ENCODE data around the gene IPO4.

Gene IPO4

GRCh38 chr14:24195186-24196070, 6.8 kb upstream of the IPO4 start, which contains the start of gene TM9SF1:
Gene TM9SF1, minus strand, starts transcription at chr14:24195441. Its CDS starts 422 bp downstream, at chr14:24195019.
- H3K4me3 ChIP-seq (ENCODE audit: low read depth, low read length), result peak within 1 kb of the TSS; percentile 89
- DNase-seq (ENCODE audit: low read depth), result peak; percentile 96
- peak; percentile 66 for TF ChIP-seq POLR2A (IDR thresholded peaks at IDR 0.05; ENCODE audit: extremely low read depth, insufficient read length)
- peak; percentile 61 for TF ChIP-seq MYC (IDR thresholded peaks at IDR 0.05; ENCODE audit: low read depth, low read length)
- TF ChIP-seq MAX (IDR thresholded peaks at IDR 0.05; ENCODE audit: low read depth, low read length), result peak; percentile 15
- TF ChIP-seq CTCF (IDR thresholded peaks at IDR 0.05; ENCODE audit: low read depth, low read length), result no peak

GRCh38 chr14:24194873-24195185, 6.2 kb upstream of the IPO4 start:
- TF ChIP-seq MYC (IDR thresholded peaks at IDR 0.05; ENCODE audit: low read depth, low read length), result no peak
- no peak for TF ChIP-seq CTCF (IDR thresholded peaks at IDR 0.05; ENCODE audit: low read depth, low read length)
- H3K4me3 ChIP-seq (ENCODE audit: low read depth, low read length), result peak overlapping the region; percentile 89
- DNase-seq (ENCODE audit: low read depth), result no peak

- peak overlapping the region; percentile 89 for H3K4me3 ChIP-seq (ENCODE audit: low read depth, low read length)
- no peak for DNase-seq (ENCODE audit: low read depth)
- TF ChIP-seq MAX (IDR thresholded peaks at IDR 0.05; ENCODE audit: low read depth, low read length) (no peak), CTCF (IDR thresholded peaks at IDR 0.05; ENCODE audit: low read depth, low read length) (no peak), POLR2A (IDR thresholded peaks at IDR 0.05; ENCODE audit: extremely low read depth, insufficient read length) (no peak), MYC (IDR thresholded peaks at IDR 0.05; ENCODE audit: low read depth, low read length) (no peak)
Measured at GRCh38 chr14:24194186-24194872, 5.7 kb upstream of the IPO4 start.

GRCh38 chr14:24192933-24193332, 4.3 kb upstream of the IPO4 start:
- no peak overlapping the region for H3K4me3 ChIP-seq (ENCODE audit: low read depth, low read length)
- DNase-seq (ENCODE audit: low read depth), result no peak
- TF ChIP-seq MAX (IDR thresholded peaks at IDR 0.05; ENCODE audit: low read depth, low read length) (no peak), POLR2A (IDR thresholded peaks at IDR 0.05; ENCODE audit: extremely low read depth, insufficient read length) (no peak), MYC (IDR thresholded peaks at IDR 0.05; ENCODE audit: low read depth, low read length) (no peak), CTCF (IDR thresholded peaks at IDR 0.05; ENCODE audit: low read depth, low read length) (no peak)

GRCh38 chr14:24190416-24190815, 1.8 kb upstream of the IPO4 start:
- DNase-seq (ENCODE audit: low read depth), result no peak
- H3K4me3 ChIP-seq (ENCODE audit: low read depth, low read length), result no peak overlapping the region
- TF ChIP-seq MYC (IDR thresholded peaks at IDR 0.05; ENCODE audit: low read depth, low read length) (no peak), MAX (IDR thresholded peaks at IDR 0.05; ENCODE audit: low read depth, low read length) (no peak), CTCF (IDR thresholded peaks at IDR 0.05; ENCODE audit: low read depth, low read length) (no peak), POLR2A (IDR thresholded peaks at IDR 0.05; ENCODE audit: extremely low read depth, insufficient read length) (no peak)

All from NB4 (cell line).